ENCODE measurements around the gene HSH2D. TPM values are rescaled to one million over a fixed set of nuclear protein-coding genes. Genes with fewer than 3 reads are reported as not detected.

Gene HSH2D
- total and polyA plus RNA-seq, 4 donors, result 5.5 to 9.3 (median 6.4) TPM

GRCh38 chr19:16154557-16154956 lies 11.1 kb downstream of the HSH2D start:
- no peaks in the 10 kb centered on the region for H3K27me3 ChIP-seq (ENCODE audit: control insufficient read depth in 3 of 3, insufficient read depth in 3 of 3, low read length in 2 of 3)
- no peak overlapping the region for H3K27ac ChIP-seq (ENCODE audit: low read depth in 1 of 2, low read length in 1 of 2)
- WGBS, 2 donors, result 94 to 95% methylated on average over 8 of the region's 8 CpGs
- DNase-seq, result no peak
- no peak for ATAC-seq (ENCODE audit: insufficient read depth, low FRiP score)
- no peaks in the 10 kb centered on the region for H3K9me3 ChIP-seq (ENCODE audit: control insufficient read depth in 4 of 4, insufficient read depth in 3 of 4, low read length in 3 of 4)
- H3K4me3 ChIP-seq, result no peak overlapping the region
- no peaks in the 10 kb centered on the region for H3K4me1 ChIP-seq (ENCODE audit: control insufficient read depth in 5 of 5, insufficient read depth in 5 of 5, low read length in 5 of 5)
- peaks cover 0 to 3% (median 0%) of the 10 kb centered on the region in 4 donors for H3K36me3 ChIP-seq (ENCODE audit: control insufficient read depth in 4 of 4, insufficient read depth in 4 of 4, low read length in 4 of 4)
- no peak overlapping the region for H3K9ac ChIP-seq (ENCODE audit: insufficient read depth in 1 of 2, low read length in 2 of 2)
- no peak for TF ChIP-seq CTCF (IDR thresholded peaks at IDR 0.05; ENCODE audit: control extremely low read depth, extremely low read depth)

GRCh38 chr19:16155128-16155527 lies 11.6 kb downstream of the HSH2D start:
- no peaks in the 10 kb centered on the region for H3K9me3 ChIP-seq (ENCODE audit: control insufficient read depth in 4 of 4, insufficient read depth in 3 of 4, low read length in 3 of 4)
- H3K27ac ChIP-seq (ENCODE audit: low read depth in 1 of 2, low read length in 1 of 2), result no peak overlapping the region
- H3K4me1 ChIP-seq (ENCODE audit: control insufficient read depth in 5 of 5, insufficient read depth in 5 of 5, low read length in 5 of 5), result no peaks in the 10 kb centered on the region
- 88 to 92% methylated on average over 1 of the region's 1 CpG for WGBS, 2 donors
- no peak for ATAC-seq (ENCODE audit: insufficient read depth, low FRiP score)
- H3K36me3 ChIP-seq (ENCODE audit: control insufficient read depth in 4 of 4, insufficient read depth in 4 of 4, low read length in 4 of 4), result peaks cover 0 to 3% (median 0%) of the 10 kb centered on the region in 4 donors
- no peak overlapping the region for H3K4me3 ChIP-seq
- H3K27me3 ChIP-seq (ENCODE audit: control insufficient read depth in 3 of 3, insufficient read depth in 3 of 3, low read length in 2 of 3), result no peaks in the 10 kb centered on the region
- no peak overlapping the region for H3K9ac ChIP-seq (ENCODE audit: insufficient read depth in 1 of 2, low read length in 2 of 2)
- no peak for TF ChIP-seq CTCF (IDR thresholded peaks at IDR 0.05; ENCODE audit: control extremely low read depth, extremely low read depth)
- no peak for DNase-seq

GRCh38 chr19:16156904-16157303 lies 13.4 kb downstream of the HSH2D start:
- H3K4me3 ChIP-seq, result no peak overlapping the region
- no peak for ATAC-seq (ENCODE audit: insufficient read depth, low FRiP score)
- H3K27ac ChIP-seq (ENCODE audit: low read depth in 1 of 2, low read length in 1 of 2), result no peak overlapping the region
- no peaks in the 10 kb centered on the region for H3K9me3 ChIP-seq (ENCODE audit: control insufficient read depth in 4 of 4, insufficient read depth in 3 of 4, low read length in 3 of 4)
- H3K36me3 ChIP-seq (ENCODE audit: control insufficient read depth in 4 of 4, insufficient read depth in 4 of 4, low read length in 4 of 4), result peaks cover 0 to 3% (median 0%) of the 10 kb centered on the region in 4 donors
- no peaks in the 10 kb centered on the region for H3K4me1 ChIP-seq (ENCODE audit: control insufficient read depth in 5 of 5, insufficient read depth in 5 of 5, low read length in 5 of 5)
- DNase-seq, result no peak
- no peaks in the 10 kb centered on the region for H3K27me3 ChIP-seq (ENCODE audit: control insufficient read depth in 3 of 3, insufficient read depth in 3 of 3, low read length in 2 of 3)
- no peak overlapping the region for H3K9ac ChIP-seq (ENCODE audit: insufficient read depth in 1 of 2, low read length in 2 of 2)
- WGBS, 2 donors, result 43 to 72% methylated on average over 6 of the region's 6 CpGs
- TF ChIP-seq CTCF (IDR thresholded peaks at IDR 0.05; ENCODE audit: control extremely low read depth, extremely low read depth), result no peak

GRCh38 chr19:16157601-16158000 lies 14.1 kb downstream of the HSH2D start:
- Histone ChIP-seq H3K36me3 (ENCODE audit: control insufficient read depth in 4 of 4, insufficient read depth in 4 of 4, low read length in 4 of 4) (peaks cover 0 to 3% (median 0%) of the 10 kb centered on the region in 4 donors), H3K4me1 (ENCODE audit: control insufficient read depth in 5 of 5, insufficient read depth in 5 of 5, low read length in 5 of 5) (no peaks in the 10 kb centered on the region), H3K9ac (ENCODE audit: insufficient read depth in 1 of 2, low read length in 2 of 2) (no peak overlapping the region), H3K27me3 (ENCODE audit: control insufficient read depth in 3 of 3, insufficient read depth in 3 of 3, low read length in 2 of 3) (no peaks in the 10 kb centered on the region), H3K9me3 (ENCODE audit: control insufficient read depth in 4 of 4, insufficient read depth in 3 of 4, low read length in 3 of 4) (no peaks in the 10 kb centered on the region), H3K27ac (ENCODE audit: low read depth in 1 of 2, low read length in 1 of 2) (no peak overlapping the region), H3K4me3 (no peak overlapping the region)
- WGBS, 2 donors, result 87 to 88% methylated on average over 10 of the region's 10 CpGs
- TF ChIP-seq CTCF (IDR thresholded peaks at IDR 0.05; ENCODE audit: control extremely low read depth, extremely low read depth), result no peak
- DNase-seq (no peak), ATAC-seq (ENCODE audit: insufficient read depth, low FRiP score) (no peak)

All from lung (tissue), 12 donors.